MG63 (cell line): ENCODE results near the gene MRPS7. TPM values are rescaled to one million over a fixed set of nuclear protein-coding genes. Genes with fewer than 3 reads are reported as not detected.

Experiments used
- total RNA-seq: library from RNA; depleted of rRNA; stranded (reverse); fragments of >200 nt; shearing (Covaris generic); gene quantifications from 2 replicates; pipeline ENCODE4 v1.2.3, GENCODE V29; 2014; ENCODE audit warnings: low replicate concordance; rRNA removed

Gene MRPS7
- total RNA-seq, 1 experiment from 2014 or later = 101 TPM

Other genes with a start within 250 kb of the MRPS7 start
- 94.3 and 148 TPM in 2 replicates for gene MRPL58, start 249.2 kb upstream of the MRPS7 start, total RNA-seq
- gene ATP5PD, start 214.9 kb upstream of the MRPS7 start, total RNA-seq = 296 and 323 TPM in 2 replicates
- 15.6 and 17.0 TPM in 2 replicates for gene KCTD2, start 214.7 kb upstream of the MRPS7 start, total RNA-seq
- gene SLC16A5, start 173.9 kb upstream of the MRPS7 start, total RNA-seq = 0.12 and 0.33 TPM in 2 replicates
- 12.0 and 15.1 TPM in 2 replicates for gene ARMC7, start 151.9 kb upstream of the MRPS7 start, total RNA-seq
- gene NT5C, start 130.1 kb upstream of the MRPS7 start, total RNA-seq = 29.1 and 92.2 TPM in 2 replicates
- gene JPT1, start 107.4 kb upstream of the MRPS7 start, total RNA-seq = 117 and 285 TPM in 2 replicates
- gene SUMO2, start 78.9 kb upstream of the MRPS7 start, total RNA-seq = 145 and 181 TPM in 2 replicates
- 75.0 and 100 TPM in 2 replicates for gene NUP85, start 56.2 kb upstream of the MRPS7 start, total RNA-seq
- gene GGA3, start 273 bp upstream of the MRPS7 start, total RNA-seq = 5.8 and 9.2 TPM in 2 replicates
- 4.4 and 18.2 TPM in 2 replicates for gene MIF4GD, start 9.4 kb downstream of the MRPS7 start, total RNA-seq
- gene SLC25A19, start 27.6 kb downstream of the MRPS7 start, total RNA-seq = 17.8 and 21.7 TPM in 2 replicates
- 110 and 134 TPM in 2 replicates for gene GRB2, start 143.8 kb downstream of the MRPS7 start, total RNA-seq
- 10.7 and 12.5 TPM in 2 replicates for gene TMEM94, start 194.8 kb downstream of the MRPS7 start, total RNA-seq